Measurements from ENCODE around the gene RASGEF1C.

Gene RASGEF1C

GRCh38 chr5:180160215-180160614 is 48.8 kb downstream of the RASGEF1C start:
- TF ChIP-seq POLR2AphosphoS5 (IDR thresholded peaks at IDR 0.05; ENCODE audit: low read depth, low read length) (no peak), FOXP2 (optimal IDR thresholded peaks at IDR 0.05; ENCODE audit: borderline replicate concordance, extremely low read depth, extremely low read length, insufficient read depth) (no peak), TAF1 (IDR thresholded peaks at IDR 0.05; ENCODE audit: borderline replicate concordance, insufficient read depth, low read length) (no peak), SIN3A (IDR thresholded peaks at IDR 0.05; ENCODE audit: borderline replicate concordance, insufficient read depth, low read length) (no peak), REST (IDR thresholded peaks at IDR 0.05; ENCODE audit: insufficient read depth in 1 of 2, low read depth in 2 of 2, low read length in 2 of 2) (no peak)

- TF ChIP-seq FOXP2 (optimal IDR thresholded peaks at IDR 0.05; ENCODE audit: borderline replicate concordance, extremely low read depth, extremely low read length, insufficient read depth), result no peak
- TF ChIP-seq POLR2AphosphoS5 (IDR thresholded peaks at IDR 0.05; ENCODE audit: low read depth, low read length), result no peak
- no peak for TF ChIP-seq TAF1 (IDR thresholded peaks at IDR 0.05; ENCODE audit: borderline replicate concordance, insufficient read depth, low read length)
- TF ChIP-seq REST (IDR thresholded peaks at IDR 0.05; ENCODE audit: insufficient read depth in 1 of 2, low read depth in 2 of 2, low read length in 2 of 2), result no peak
- TF ChIP-seq SIN3A (IDR thresholded peaks at IDR 0.05; ENCODE audit: borderline replicate concordance, insufficient read depth, low read length), result no peak
Measured at GRCh38 chr5:180159756-180160155, 49.3 kb downstream of the RASGEF1C start.

- no peak for TF ChIP-seq SIN3A (IDR thresholded peaks at IDR 0.05; ENCODE audit: borderline replicate concordance, insufficient read depth, low read length)
- TF ChIP-seq REST (IDR thresholded peaks at IDR 0.05; ENCODE audit: insufficient read depth in 1 of 2, low read depth in 2 of 2, low read length in 2 of 2), result no peak
- TF ChIP-seq TAF1 (IDR thresholded peaks at IDR 0.05; ENCODE audit: borderline replicate concordance, insufficient read depth, low read length), result no peak
- no peak for TF ChIP-seq POLR2AphosphoS5 (IDR thresholded peaks at IDR 0.05; ENCODE audit: low read depth, low read length)
- TF ChIP-seq FOXP2 (optimal IDR thresholded peaks at IDR 0.05; ENCODE audit: borderline replicate concordance, extremely low read depth, extremely low read length, insufficient read depth), result no peak
Measured at GRCh38 chr5:180157866-180158265, 51.1 kb downstream of the RASGEF1C start.

GRCh38 chr5:180156141-180156540 is 52.9 kb downstream of the RASGEF1C start:
- TF ChIP-seq TAF1 (IDR thresholded peaks at IDR 0.05; ENCODE audit: borderline replicate concordance, insufficient read depth, low read length), result no peak
- TF ChIP-seq POLR2AphosphoS5 (IDR thresholded peaks at IDR 0.05; ENCODE audit: low read depth, low read length), result no peak
- no peak for TF ChIP-seq SIN3A (IDR thresholded peaks at IDR 0.05; ENCODE audit: borderline replicate concordance, insufficient read depth, low read length)
- TF ChIP-seq REST (IDR thresholded peaks at IDR 0.05; ENCODE audit: insufficient read depth in 1 of 2, low read depth in 2 of 2, low read length in 2 of 2), result no peak
- no peak for TF ChIP-seq FOXP2 (optimal IDR thresholded peaks at IDR 0.05; ENCODE audit: borderline replicate concordance, extremely low read depth, extremely low read length, insufficient read depth)

Data from PFSK-1 (cell line).